GF-D8 (cell line): ENCODE measurements around the gene CCDC6.
"Not testable (repeated sequence)": the region's sequence is repeated elsewhere in the genome, so short reads cannot be mapped to it uniquely, and the experiment has no call there.

Source experiments
- DNase-seq: peaks from one replicate; lab custom pipeline; 2025; lab: John Stamatoyannopoulos, UW

CCDC6 gene

GRCh38 chr10:59905731-59906416 lies 482 bp downstream of the CCDC6 start:
- no peak for DNase-seq

GRCh38 chr10:59905066-59905730 lies 1.2 kb downstream of the CCDC6 start:
- no peak for DNase-seq

- DNase-seq, result no peak
These were observed 1.8 kb downstream of the CCDC6 start for GRCh38 chr10:59904426-59905065.

GRCh38 chr10:59903871-59904270 lies 2.5 kb downstream of the CCDC6 start:
- DNase-seq, result no peak

GRCh38 chr10:59902016-59902415 lies 4.3 kb downstream of the CCDC6 start:
- DNase-seq, result no peak

- no peak for DNase-seq
These were observed 4.9 kb downstream of the CCDC6 start for GRCh38 chr10:59901470-59901869.

GRCh38 chr10:59900048-59900727 lies 6.2 kb downstream of the CCDC6 start:
- DNase-seq, result no peak

GRCh38 chr10:59898125-59898835 lies 8.1 kb downstream of the CCDC6 start:
- no peak for DNase-seq

GRCh38 chr10:59896191-59896590 lies 10.2 kb downstream of the CCDC6 start:
- no peak for DNase-seq

GRCh38 chr10:59895629-59896116 lies 10.7 kb downstream of the CCDC6 start:
- DNase-seq, result no peak

- no peak for DNase-seq
These were observed 12.2 kb downstream of the CCDC6 start for GRCh38 chr10:59894114-59894513.

GRCh38 chr10:59892697-59893096 lies 13.7 kb downstream of the CCDC6 start:
- no peak for DNase-seq

- no peak for DNase-seq
These were observed 14.4 kb downstream of the CCDC6 start for GRCh38 chr10:59891936-59892335.

- DNase-seq, result no peak
These were observed 15.0 kb downstream of the CCDC6 start for GRCh38 chr10:59891349-59891748.

- no peak for DNase-seq
These were observed 17.4 kb downstream of the CCDC6 start for GRCh38 chr10:59888781-59889435.

GRCh38 chr10:59887972-59888640 lies 18.2 kb downstream of the CCDC6 start:
- no peak for DNase-seq

- DNase-seq, result no peak
These were observed 19.4 kb downstream of the CCDC6 start for GRCh38 chr10:59887006-59887405.

- peak; percentile 63 for DNase-seq
These were observed 20.8 kb downstream of the CCDC6 start for GRCh38 chr10:59885430-59886134.

- DNase-seq, result not testable (repeated sequence)
These were observed 21.5 kb downstream of the CCDC6 start for GRCh38 chr10:59884893-59885292.

- DNase-seq, result no peak
These were observed 24.7 kb downstream of the CCDC6 start for GRCh38 chr10:59881640-59882039.
